Measurements from ENCODE around the gene PRKAR1B. TPM values are rescaled to one million over a fixed set of nuclear protein-coding genes. Genes with fewer than 3 reads are reported as not detected.

Gene PRKAR1B
- total and polyA plus RNA-seq, 8 donors: 2.5 to 8.4 (median 5.3) TPM

DNA sequence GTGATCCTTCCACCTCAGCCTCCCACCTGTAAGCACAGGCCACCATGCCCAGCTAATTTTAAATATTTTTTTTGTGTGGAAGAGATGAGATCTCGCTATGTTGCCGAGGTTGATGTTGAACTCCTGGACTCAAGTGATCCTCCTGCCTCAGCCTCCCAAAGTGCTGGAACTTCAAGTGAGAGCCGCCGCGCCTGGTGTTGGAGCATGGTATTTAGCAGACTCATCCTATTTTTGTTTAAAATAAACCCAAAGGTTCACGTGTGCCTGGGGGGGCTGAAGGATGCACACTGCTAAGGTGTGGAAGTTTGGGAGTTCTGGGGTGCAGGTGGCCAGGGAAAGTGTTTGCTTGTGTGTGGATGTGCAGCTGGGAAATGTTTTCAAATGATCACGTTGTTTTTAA lies 225.6 kb downstream of the PRKAR1B start:
- DNase-seq: peak in 4 of 6 donors; percentile 2 to 49 (median 24)
- FAIRE-seq: no peak
- intact Hi-C loops (cut with DNase I): loop anchor here in 1 of 3 donors (10.0 kb wide), 1 partner anchor 137 kb away; no protein-coding TSS in a partner anchor
- Histone ChIP-seq H3K4me3 (no peak overlapping the region), H3K9me3 (no peaks in the 10 kb centered on the region), H3K27ac (no peak overlapping the region), H3K36me3 (peaks cover 0 to 46% (median 14%) of the 10 kb centered on the region in 3 donors), H3K4me1 (peaks cover 28 to 42% (median 42%) of the 10 kb centered on the region in 3 donors), H3K27me3 (no peaks in the 10 kb centered on the region)
- ATAC-seq: no peak
- WGBS, 2 donors: 88 to 89% methylated on average over 7 of the region's 7 CpGs
- TF ChIP-seq CTCF (IDR thresholded peaks at IDR 0.05): no peak

DNA sequence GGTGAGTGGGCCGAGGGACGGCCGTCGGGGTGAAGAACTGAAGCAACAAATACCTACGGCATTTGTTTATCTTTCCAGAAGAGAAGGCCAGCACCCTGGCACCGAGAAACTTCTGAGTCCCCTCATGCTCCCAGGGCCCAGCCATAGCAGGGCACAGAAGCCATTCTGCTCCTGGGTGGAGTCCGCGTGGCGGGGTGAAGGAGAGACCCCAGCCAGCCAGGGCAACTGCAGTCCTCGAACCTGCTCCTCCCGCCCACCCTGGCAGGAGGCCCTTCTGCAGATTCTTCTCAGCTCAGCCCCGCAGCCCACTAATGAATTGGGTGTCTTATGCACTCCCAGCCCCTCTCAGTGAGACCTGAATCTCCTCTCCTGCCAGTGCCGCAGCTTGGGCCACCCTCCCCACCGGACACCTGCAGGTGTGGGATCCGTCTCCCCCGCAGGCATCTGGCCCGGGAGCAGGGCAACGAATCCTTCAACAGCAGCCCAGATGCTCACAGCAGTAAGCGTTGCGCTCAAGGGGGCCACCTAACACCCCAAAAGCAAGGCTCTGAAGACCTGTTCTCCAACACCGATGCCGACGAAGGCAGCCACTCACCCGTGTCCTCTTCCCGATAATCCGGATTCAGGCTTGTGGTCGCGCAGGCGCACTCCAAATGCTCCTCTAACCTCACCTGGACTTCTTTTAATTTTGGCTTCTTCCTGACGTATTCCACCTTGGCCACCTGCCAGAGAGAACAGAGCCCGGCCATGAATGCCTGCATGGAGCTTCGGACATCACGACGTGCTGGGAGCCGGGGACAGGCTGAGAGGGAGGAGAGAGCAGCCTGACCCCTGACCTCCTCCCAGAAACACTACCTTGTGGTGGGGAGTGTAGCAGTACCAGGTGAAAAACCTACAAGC lies 226.3 kb downstream of the PRKAR1B start:
- Histone ChIP-seq H3K9me3 (no peaks in the 10 kb centered on the region), H3K36me3 (peaks cover 0 to 48% (median 14%) of the 10 kb centered on the region in 3 donors), H3K27me3 (no peaks in the 10 kb centered on the region), H3K4me1 (peaks cover 28 to 41% (median 36%) of the 10 kb centered on the region in 3 donors), H3K27ac (peak overlapping the region in 1 of 4 donors; percentile 3), H3K4me3 (no peak overlapping the region)
- 83 to 85% methylated on average over 35 of the region's 35 CpGs for WGBS, 2 donors
- intact Hi-C loops (cut with DNase I): loop anchor here in 1 of 3 donors (10.0 kb wide), 1 partner anchor 136 kb away; no protein-coding TSS in a partner anchor
- peak in 5 of 6 donors; percentile 19 to 71 (median 61) for DNase-seq
- ATAC-seq: no peak
- FAIRE-seq: no peak
- TF ChIP-seq CTCF (IDR thresholded peaks at IDR 0.05): no peak

DNA sequence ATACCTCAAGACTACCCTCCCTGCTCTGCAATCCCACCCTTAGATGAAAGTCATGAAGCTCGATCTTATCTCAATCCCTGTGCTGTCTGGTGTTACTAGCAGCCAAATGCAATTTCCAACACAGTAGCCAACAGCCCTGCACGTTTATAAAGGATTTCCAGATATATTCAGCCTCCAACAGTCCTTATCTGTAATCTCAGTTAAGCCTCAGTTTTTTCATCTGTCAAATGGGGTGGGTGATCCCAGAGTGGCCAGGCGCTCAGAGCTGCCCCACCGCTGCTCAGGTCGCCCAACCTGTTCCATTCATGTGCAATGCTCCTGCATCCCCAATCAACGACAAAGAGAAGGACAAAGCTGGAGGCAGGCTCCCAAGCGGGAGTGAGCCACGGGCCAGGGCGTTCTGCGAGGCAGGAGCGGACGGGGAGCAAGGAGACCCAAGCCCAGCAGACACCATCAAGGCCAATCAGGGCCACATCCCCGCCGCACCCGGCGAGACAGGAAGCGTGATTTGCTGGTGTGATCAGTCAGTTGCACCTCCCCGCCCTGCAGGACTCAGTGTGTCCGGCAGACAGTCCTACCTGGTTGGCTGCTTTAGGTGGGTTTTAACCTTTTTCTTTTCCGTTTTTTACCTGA lies 227.1 kb downstream of the PRKAR1B start:
- ATAC-seq (no peak), FAIRE-seq (no peak), DNase-seq (peak in 4 of 6 donors; percentile 26 to 72 (median 40))
- H3K36me3 ChIP-seq: peaks cover 0 to 48% (median 14%) of the 10 kb centered on the region in 3 donors
- no peak overlapping the region for H3K4me3 ChIP-seq
- intact Hi-C loops (cut with DNase I): loop anchor here in 2 of 3 donors (10.0 kb wide), 1 partner anchor 135 kb away; no protein-coding TSS in a partner anchor
- TF ChIP-seq CTCF (IDR thresholded peaks at IDR 0.05): no peak
- H3K27me3 ChIP-seq: no peaks in the 10 kb centered on the region
- H3K27ac ChIP-seq: no peak overlapping the region
- no peaks in the 10 kb centered on the region for H3K9me3 ChIP-seq
- WGBS, 2 donors: 93 to 94% methylated on average over 20 of the region's 20 CpGs
- H3K4me1 ChIP-seq: peaks cover 21 to 33% (median 28%) of the 10 kb centered on the region in 3 donors

Other genes starting within 250 kb of the PRKAR1B start
- 100 to 1,000 TPM in 1 of 6 donors, 10 to 100 TPM in 5; 54.1 to 175 (median 81.5) TPM for gene PDGFA, start 207.4 kb downstream of the PRKAR1B start, total RNA-seq
- gene PDGFA, start 207.4 kb downstream of the PRKAR1B start, polyA plus RNA-seq: 10 to 100 TPM; 53.3 to 60.4 TPM
- 10 to 100 TPM in 5 of 6 donors, 1 to 10 TPM in 1; 9.0 to 16.6 (median 12.6) TPM for gene DNAAF5, start 582 bp downstream of the PRKAR1B start, total RNA-seq
- gene DNAAF5, start 582 bp downstream of the PRKAR1B start, polyA plus RNA-seq: 10 to 100 TPM in 1 of 2 donors, 1 to 10 TPM in 1; 7.7 to 10.5 TPM
- 10 to 100 TPM; 42.6 to 68.3 (median 52.5) TPM for gene SUN1, start 105.2 kb upstream of the PRKAR1B start, total RNA-seq
- 10 to 100 TPM; 67.7 to 93.2 TPM for gene SUN1, start 105.2 kb upstream of the PRKAR1B start, polyA plus RNA-seq
- gene GET4, start 149.3 kb upstream of the PRKAR1B start, total RNA-seq: 10 to 100 TPM; 13.1 to 23.8 (median 19.9) TPM
- 10 to 100 TPM; 52.6 to 94.5 TPM for gene GET4, start 149.3 kb upstream of the PRKAR1B start, polyA plus RNA-seq
- 10 to 100 TPM; 10.9 to 15.0 (median 13.7) TPM for gene ADAP1, start 227.4 kb upstream of the PRKAR1B start, total RNA-seq
- 10 to 100 TPM; 15.5 to 41.2 TPM for gene ADAP1, start 227.4 kb upstream of the PRKAR1B start, polyA plus RNA-seq
- gene COX19, start 248.3 kb upstream of the PRKAR1B start, total RNA-seq: 1 to 10 TPM; 4.2 to 8.6 (median 6.0) TPM
- 1 to 10 TPM; 7.5 to 9.1 TPM for gene COX19, start 248.3 kb upstream of the PRKAR1B start, polyA plus RNA-seq